ENCODE measurements around the gene SRC. TPM values are rescaled to one million over a fixed set of nuclear protein-coding genes. Genes with fewer than 3 reads are reported as not detected.

Gene SRC
- total RNA-seq, 3 donors from 2014 or later: 111 to 155 (median 132) TPM

DNA sequence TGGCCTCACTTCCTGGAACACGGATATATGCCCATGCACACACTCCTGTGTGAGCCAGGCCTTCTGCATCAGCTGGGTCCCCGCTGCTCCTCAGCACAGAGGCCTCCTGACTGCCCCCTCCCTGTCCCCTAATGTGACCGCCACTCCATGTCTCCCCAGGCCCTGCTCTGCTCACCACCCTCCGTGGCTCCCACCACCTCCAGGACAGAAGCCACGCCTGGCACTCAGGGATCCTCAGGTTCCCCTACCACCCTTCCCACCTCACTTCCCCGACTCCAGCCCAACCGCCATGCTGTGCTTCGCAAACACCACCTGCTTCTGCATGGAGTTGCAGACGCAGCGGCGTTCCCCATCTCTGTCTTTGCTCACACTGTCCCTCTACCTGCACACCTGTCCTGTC is 4.3 kb upstream of the SRC start:
- DNase-seq (no peak), ATAC-seq (no peak)
- H3K36me3 ChIP-seq (ENCODE audit: low read depth): no peaks in the 10 kb centered on the region
- H3K4me1 ChIP-seq (ENCODE audit: low read depth): peaks cover 9% of the 10 kb centered on the region
- intact Hi-C loops (cut with DNase I, micrococcal nuclease): no loop called here
- H3K9me3 ChIP-seq: no peaks in the 10 kb centered on the region
- H3K4me3 ChIP-seq: no peak overlapping the region
- TF ChIP-seq, protein P1, sequence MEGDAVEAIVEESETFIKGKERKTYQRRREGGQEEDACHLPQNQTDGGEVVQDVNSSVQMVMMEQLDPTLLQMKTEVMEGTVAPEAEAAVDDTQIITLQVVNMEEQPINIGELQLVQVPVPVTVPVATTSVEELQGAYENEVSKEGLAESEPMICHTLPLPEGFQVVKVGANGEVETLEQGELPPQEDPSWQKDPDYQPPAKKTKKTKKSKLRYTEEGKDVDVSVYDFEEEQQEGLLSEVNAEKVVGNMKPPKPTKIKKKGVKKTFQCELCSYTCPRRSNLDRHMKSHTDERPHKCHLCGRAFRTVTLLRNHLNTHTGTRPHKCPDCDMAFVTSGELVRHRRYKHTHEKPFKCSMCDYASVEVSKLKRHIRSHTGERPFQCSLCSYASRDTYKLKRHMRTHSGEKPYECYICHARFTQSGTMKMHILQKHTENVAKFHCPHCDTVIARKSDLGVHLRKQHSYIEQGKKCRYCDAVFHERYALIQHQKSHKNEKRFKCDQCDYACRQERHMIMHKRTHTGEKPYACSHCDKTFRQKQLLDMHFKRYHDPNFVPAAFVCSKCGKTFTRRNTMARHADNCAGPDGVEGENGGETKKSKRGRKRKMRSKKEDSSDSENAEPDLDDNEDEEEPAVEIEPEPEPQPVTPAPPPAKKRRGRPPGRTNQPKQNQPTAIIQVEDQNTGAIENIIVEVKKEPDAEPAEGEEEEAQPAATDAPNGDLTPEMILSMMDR (IDR thresholded peaks at IDR 0.05): no peak

DNA sequence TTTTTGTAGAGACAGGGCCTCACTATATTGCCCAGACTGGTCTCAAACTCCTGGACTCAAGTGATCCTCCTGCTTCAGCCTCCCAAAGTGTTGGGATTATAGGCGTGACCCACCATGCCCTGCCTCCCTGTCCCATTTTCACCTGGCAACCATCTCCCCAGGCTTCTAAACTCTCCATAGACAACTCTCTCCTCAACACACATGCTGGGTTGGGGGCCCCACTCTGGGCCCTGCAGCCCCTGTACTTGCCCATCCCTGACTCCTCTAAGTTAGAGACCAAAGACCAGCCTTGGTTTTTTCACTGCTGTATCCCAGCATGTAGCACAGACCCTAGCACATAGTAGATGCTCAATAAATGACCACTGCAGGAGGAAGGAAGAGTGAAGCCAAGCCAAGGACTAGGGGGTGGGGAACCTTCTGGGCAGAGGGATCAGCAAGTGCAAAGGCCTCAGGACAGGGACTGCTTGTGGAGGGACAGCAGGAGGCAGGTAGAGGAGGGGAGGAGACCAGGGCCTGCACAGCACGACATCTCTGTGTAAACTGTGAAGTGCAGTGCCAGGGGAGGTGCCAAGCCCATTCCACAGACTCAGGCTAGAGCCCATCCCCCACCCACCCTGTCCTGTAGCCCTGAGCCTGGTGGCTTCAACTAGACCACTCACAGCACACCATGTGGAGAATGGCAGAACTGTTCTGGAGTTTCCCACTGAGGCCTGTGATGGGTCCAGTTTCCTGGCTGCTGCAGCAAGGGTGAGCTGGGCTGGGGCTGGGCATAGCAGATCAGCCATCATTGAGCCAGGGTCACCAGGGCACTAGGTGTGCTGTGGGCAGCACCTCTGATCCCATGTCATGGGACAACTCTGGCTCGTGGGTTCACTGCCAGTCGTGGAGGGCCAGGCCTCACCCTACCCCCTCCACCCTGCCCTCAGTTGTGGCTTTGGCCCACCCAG is 3.4 kb upstream of the SRC start:
- Histone ChIP-seq H3K36me3 (ENCODE audit: low read depth) (no peaks in the 10 kb centered on the region), H3K4me3 (no peak overlapping the region), H3K4me1 (ENCODE audit: low read depth) (peaks cover 17% of the 10 kb centered on the region), H3K9me3 (no peaks in the 10 kb centered on the region)
- intact Hi-C loops (cut with DNase I, micrococcal nuclease): no loop called here
- ATAC-seq: no peak
- TF ChIP-seq, protein P1 (IDR thresholded peaks at IDR 0.05): no peak
- no peak for DNase-seq

DNA sequence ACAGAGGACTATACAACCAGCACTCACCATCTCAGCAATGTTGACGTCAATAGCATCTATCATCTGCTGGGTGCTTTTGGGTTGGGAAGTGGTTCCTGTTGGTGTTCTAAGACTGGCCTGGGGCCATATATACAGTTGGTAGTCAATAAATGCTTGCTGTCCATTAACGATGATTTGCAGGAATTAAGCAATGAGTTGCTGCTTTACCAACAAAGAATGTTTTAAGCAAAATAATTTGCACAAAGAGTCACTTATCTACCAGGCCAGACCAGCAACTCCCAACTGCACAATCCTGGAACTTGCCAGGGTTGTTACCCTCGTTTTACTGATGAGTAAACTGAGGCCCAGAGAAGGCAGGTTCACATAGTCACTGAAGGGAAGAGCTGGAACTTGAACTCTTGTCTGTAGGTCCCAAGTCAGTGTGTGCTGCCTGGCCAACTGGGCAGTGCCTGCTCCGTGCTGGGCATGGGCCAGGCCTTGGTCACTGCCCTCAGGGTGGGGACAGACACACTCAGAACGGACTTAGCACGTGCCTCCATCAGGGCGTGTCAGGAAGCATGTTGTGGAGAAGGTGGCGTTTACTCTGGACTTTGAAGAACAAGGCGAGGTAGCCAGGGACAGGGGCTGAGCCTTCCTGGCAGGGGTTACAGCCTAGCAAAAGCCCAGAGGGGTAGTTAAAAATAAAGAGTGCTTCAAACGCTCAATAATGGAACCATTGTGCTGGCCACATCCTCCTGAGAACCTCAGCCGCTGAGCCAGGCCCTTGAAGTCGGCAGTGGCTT is 2.5 kb upstream of the SRC start:
- DNase-seq: peak; percentile 89 to 92 (median 90)
- TF ChIP-seq, protein P1 (IDR thresholded peaks at IDR 0.05): no peak

DNA sequence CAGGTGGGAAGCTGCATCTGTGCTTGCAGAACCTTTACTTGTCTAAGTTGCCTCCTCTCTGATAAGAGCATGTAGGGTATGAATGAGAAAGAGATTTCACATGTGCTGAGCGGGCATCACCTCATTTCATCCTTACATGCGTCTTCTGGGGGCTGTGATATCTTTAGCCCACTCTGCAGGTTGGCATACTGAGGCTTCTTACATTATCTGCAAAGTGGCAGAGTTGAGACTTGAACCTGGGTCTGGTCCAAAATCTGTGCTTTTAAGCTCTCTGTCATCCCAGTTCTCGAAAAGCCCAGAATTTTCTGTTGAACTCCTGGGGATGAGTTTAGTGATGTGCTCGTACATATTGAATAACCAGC is 2.0 kb upstream of the SRC start:
- H3K9me3 ChIP-seq: no peaks in the 10 kb centered on the region
- TF ChIP-seq, protein P1 (IDR thresholded peaks at IDR 0.05): no peak
- no peaks in the 10 kb centered on the region for H3K36me3 ChIP-seq (ENCODE audit: low read depth)
- intact Hi-C loops (cut with DNase I, micrococcal nuclease): no loop called here
- ATAC-seq (no peak), DNase-seq (peak in 1 of 3 donors; percentile 47)
- peaks cover 24% of the 10 kb centered on the region for H3K4me1 ChIP-seq (ENCODE audit: low read depth)
- no peak overlapping the region for H3K4me3 ChIP-seq

More for the DNA sequence above, 2.5 kb upstream of the SRC start:
- intact Hi-C loops (cut with DNase I, micrococcal nuclease): no loop called here
- H3K4me1 ChIP-seq (ENCODE audit: low read depth): peaks cover 24% of the 10 kb centered on the region
- no peaks in the 10 kb centered on the region for H3K36me3 ChIP-seq (ENCODE audit: low read depth)
- no peaks in the 10 kb centered on the region for H3K9me3 ChIP-seq
- peak; percentile 75 for ATAC-seq
- no peak overlapping the region for H3K4me3 ChIP-seq

DNA sequence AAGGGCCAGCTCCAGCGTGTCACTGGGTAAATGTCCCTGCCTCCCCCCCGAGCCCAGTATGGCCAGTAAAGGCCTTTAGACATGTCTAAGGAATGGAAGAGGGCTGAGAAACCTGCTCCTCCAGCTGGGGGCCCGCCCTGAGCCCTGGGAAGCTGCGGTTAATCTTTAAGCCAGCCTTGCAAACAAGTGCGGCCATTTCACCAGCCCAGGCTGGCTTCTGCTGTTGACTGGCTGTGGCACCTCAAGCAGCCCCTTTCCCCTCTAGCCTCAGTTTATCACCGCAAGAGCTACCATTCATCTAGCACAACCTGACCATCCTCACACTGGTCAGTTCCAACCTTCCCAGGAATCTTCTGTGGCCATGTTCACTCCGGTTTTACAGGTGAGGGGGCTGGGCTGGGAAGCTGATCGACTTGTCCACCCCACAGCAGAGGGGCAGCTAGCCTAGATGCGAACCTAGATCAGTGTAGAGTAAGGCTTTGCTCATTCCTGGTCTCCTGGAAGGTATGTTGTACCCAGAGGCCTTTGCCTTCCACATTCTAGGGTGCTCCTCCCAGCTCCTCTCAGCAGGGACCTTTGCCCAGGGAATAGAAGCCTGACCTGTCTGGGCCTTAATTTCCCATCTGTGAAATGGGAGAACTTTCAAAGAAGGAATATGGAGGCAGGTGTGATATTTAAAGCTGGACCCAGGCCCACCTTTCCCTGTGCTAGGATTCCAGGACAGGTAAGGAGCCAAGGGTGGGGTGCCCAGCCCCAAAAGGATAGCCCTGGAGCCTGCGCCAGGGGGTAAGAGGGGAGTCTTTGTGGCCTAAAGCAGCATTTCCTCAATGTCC is 1.2 kb upstream of the SRC start:
- intact Hi-C loops (cut with DNase I, micrococcal nuclease): no loop called here
- ATAC-seq (peak; percentile 74), DNase-seq (peak; percentile 86 to 90 (median 87))
- TF ChIP-seq, protein P1 (IDR thresholded peaks at IDR 0.05): no peak
- peaks cover 24% of the 10 kb centered on the region for H3K4me1 ChIP-seq (ENCODE audit: low read depth)
- no peaks in the 10 kb centered on the region for H3K9me3 ChIP-seq
- no peaks in the 10 kb centered on the region for H3K36me3 ChIP-seq (ENCODE audit: low read depth)
- no peak overlapping the region for H3K4me3 ChIP-seq

Data from mucosa of descending colon (tissue), 3 donors.